Chondrocyte (in vitro differentiated cells): ENCODE measurements around the gene DAD1. TPM values are rescaled to one million over a fixed set of nuclear protein-coding genes. Genes with fewer than 3 reads are reported as not detected.

Source experiments
- DNase-seq: peaks from one replicate; pipeline ENCODE4 v3.0.0; 2021; ENCODE audit warnings: mixed read lengths, low spot score
- H3K27ac Mint-ChIP-seq: one replicate; pipeline ENCODE4 v1.8.0; 2021; ENCODE audit warnings: mild to moderate bottlenecking, moderate library complexity, mixed read lengths; ENCODE audit not compliant: unreplicated experiment
- H3K27me3 Mint-ChIP-seq: 2 replicates; pipeline ENCODE4 v1.8.0; 2021; ENCODE audit warnings: low read depth, mixed read lengths
- H3K36me3 Mint-ChIP-seq: 2 replicates; pipeline ENCODE4 v1.8.0; 2021; ENCODE audit warnings: low read depth, mixed read lengths
- H3K4me1 Mint-ChIP-seq: 2 replicates; pipeline ENCODE4 v1.8.0; 2021; ENCODE audit warnings: low read depth, mild to moderate bottlenecking, mixed read lengths
- H3K4me3 Mint-ChIP-seq: one replicate; pipeline ENCODE4 v1.8.0; 2021; ENCODE audit warnings: mild to moderate bottlenecking, moderate library complexity, mixed read lengths; ENCODE audit not compliant: unreplicated experiment
- H3K9me3 Mint-ChIP-seq: 2 replicates; pipeline ENCODE4 v1.8.0; 2021; ENCODE audit warnings: low read depth, mixed read lengths
- CTCF ChIP-seq: fragments of 200-600 bp; sonication (generic); IDR thresholded peaks from 2 replicates; pipeline ENCODE4 v1.5.0; 2021; ENCODE audit warnings: antibody characterized with exemption, mild to moderate bottlenecking, moderate library complexity
- total RNA-seq: library from RNA; stranded (reverse); gene quantifications from 3 replicates; pipeline ENCODE4 v1.2.1, GENCODE V29; 2021

DAD1 gene
- total RNA-seq, 1 donor from 2014 or later: 248 TPM

- H3K4me1 Mint-ChIP-seq: peaks cover 33% of the 10 kb centered on the region
Measured at GRCh38 chr14:22558221-22558913, 30.7 kb downstream of the DAD1 start.

DNA sequence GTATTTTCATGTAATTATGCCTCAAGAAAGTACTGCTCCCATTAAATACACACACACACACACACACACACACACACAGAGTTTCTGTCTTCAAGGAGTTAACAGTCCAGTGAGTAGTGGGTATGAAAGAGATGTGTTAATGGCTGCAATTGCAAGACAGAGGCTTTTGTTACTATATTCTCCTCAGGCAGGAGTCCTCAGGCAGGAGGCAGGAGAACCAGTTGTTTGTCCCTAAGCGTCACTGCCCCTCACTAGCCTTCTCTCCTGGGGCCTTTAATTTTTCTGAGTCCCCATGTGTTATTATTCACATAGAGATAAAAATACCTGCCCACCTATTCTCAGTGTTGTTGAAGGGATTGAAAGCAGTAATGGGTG, 31.2 kb downstream of the DAD1 start:
- Mint-ChIP-seq H3K27ac (no peak overlapping the region), H3K4me3 (no peak overlapping the region), H3K36me3 (peaks cover 6% of the 10 kb centered on the region), H3K9me3 (no peaks in the 10 kb centered on the region), H3K27me3 (no peaks in the 10 kb centered on the region), H3K4me1 (peaks cover 33% of the 10 kb centered on the region)
- no peak for TF ChIP-seq CTCF
- no peak for DNase-seq

More at GRCh38 chr14:22558221-22558913, 30.7 kb downstream of the DAD1 start:
- H3K4me3 Mint-ChIP-seq: no peak overlapping the region
- peaks cover 6% of the 10 kb centered on the region for H3K36me3 Mint-ChIP-seq
- peak; percentile 17 for TF ChIP-seq CTCF
- no peaks in the 10 kb centered on the region for H3K9me3 Mint-ChIP-seq
- no peaks in the 10 kb centered on the region for H3K27me3 Mint-ChIP-seq
- no peak for DNase-seq
- peak overlapping the region; percentile 49 for H3K27ac Mint-ChIP-seq

DNA sequence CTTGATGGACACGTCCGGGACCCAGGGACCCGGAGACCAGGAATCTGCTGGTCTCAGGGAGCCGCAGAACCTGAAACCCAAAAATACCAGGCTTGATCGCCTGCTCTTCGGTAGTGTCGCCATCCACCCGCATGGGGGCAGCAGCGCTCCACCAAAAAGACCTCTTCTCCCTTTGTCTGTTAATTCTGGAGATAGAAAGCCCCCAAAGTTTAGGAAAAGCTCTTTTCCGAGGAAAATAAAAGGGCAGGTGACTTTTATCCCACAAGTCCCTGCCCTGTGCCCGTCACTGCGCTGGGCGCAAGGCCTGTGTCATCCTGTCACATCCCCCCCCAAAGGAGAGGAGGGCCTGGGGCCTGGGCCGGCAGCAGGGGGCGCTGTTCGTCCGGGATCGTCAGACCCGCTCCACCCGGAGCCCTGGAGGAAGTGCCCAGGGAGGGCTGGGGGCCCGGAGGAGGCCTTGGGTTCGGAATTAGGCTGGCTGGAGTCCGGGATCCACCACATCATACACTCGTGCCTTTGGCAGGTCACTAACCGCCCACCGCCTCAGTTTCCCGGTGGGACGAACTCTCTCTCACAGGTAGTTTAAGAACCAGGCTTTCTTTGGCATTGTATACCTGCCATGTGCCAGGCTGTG, 31.9 kb downstream of the DAD1 start:
- Mint-ChIP-seq H3K4me1 (peaks cover 37% of the 10 kb centered on the region), H3K27ac (peak overlapping the region; percentile 93), H3K4me3 (peak overlapping the region; percentile 65), H3K27me3 (no peaks in the 10 kb centered on the region), H3K36me3 (peaks cover 6% of the 10 kb centered on the region), H3K9me3 (no peaks in the 10 kb centered on the region)
- no peak for DNase-seq
- peak; percentile 100 for TF ChIP-seq CTCF

DNA sequence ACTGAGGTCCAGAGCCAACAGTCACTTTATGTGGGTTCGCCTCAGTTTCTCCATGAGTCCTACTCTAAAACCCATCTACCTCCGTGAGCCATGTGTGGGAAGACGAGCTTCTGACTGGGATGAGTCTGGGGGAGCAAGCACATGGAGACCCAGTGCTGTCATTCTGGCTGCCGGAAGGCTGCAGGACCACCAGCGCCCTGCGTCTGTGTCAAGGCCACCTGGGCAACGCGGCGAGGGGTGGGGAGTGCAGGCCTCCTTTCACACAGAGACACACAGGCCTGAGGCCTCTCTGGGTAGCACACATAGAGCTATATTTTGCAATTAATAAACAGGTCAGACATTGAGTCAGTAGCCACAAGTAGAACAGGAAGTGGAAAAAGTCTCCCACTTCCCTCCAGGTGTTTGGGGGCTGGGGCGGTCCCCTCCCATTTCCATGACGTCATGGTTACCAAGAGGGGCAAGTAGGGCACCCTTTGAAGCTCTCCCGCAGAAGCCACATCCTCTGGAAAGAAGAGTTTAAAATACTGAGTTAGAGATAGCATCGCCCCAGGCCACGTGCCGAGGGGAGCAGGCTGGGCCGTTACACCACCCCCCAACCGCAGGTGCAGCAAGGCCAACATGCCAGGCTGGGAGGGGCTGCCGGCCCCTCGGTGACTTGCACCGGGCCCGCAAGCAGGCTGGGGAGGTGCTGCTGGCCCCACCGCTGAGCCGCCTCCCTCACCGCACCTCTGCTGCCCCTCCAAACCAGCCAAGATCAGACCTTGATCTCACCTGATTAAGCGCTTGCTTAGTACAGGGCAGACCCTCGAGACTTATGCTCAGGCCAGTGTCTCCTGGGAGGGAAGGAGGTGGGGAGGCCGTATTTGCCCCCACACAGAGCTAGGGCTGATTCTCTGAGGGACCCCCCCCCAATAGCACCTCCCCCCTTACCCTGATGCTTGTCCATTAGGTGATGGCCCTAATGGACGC, 32.7 kb downstream of the DAD1 start:
- Mint-ChIP-seq H3K4me1 (peaks cover 39% of the 10 kb centered on the region), H3K36me3 (peaks cover 2% of the 10 kb centered on the region), H3K27me3 (no peaks in the 10 kb centered on the region), H3K4me3 (no peak overlapping the region), H3K9me3 (no peaks in the 10 kb centered on the region), H3K27ac (peak overlapping the region; percentile 93)
- no peak for TF ChIP-seq CTCF
- no peak for DNase-seq
